ENCODE results near the gene STOML2.

The STOML2 gene

GRCh38 chr9:35107297-35108290, 4.7 kb upstream of the STOML2 start:
- no peak for DNase-seq

GRCh38 chr9:35106343-35106730, 3.4 kb upstream of the STOML2 start:
- DNase-seq: no peak

GRCh38 chr9:35105571-35106342, 2.8 kb upstream of the STOML2 start:
- no peak for DNase-seq

GRCh38 chr9:35105126-35105525, 2.2 kb upstream of the STOML2 start:
- DNase-seq: no peak

- no peak for DNase-seq
Observed at GRCh38 chr9:35104586-35104985, 1.7 kb upstream of the STOML2 start.

- DNase-seq: no peak
Observed at GRCh38 chr9:35103660-35104191, 795 bp upstream of the STOML2 start.

GRCh38 chr9:35102465-35102768, 514 bp downstream of the STOML2 start:
- no peak for DNase-seq

GRCh38 chr9:35097573-35097972, 5.4 kb downstream of the STOML2 start:
- DNase-seq: no peak

GRCh38 chr9:35096035-35096849, 6.7 kb downstream of the STOML2 start, which contains the start of gene PIGO:
Gene PIGO, minus strand, starts transcription at chr9:35096591. Its CDS starts 1,026 bp downstream, at chr9:35095565.
- DNase-seq: peak; percentile 79

GRCh38 chr9:35091536-35091935, 11.4 kb downstream of the STOML2 start:
- no peak for DNase-seq

- no peak for DNase-seq
Observed at GRCh38 chr9:35089434-35089833, 13.5 kb downstream of the STOML2 start.

GRCh38 chr9:35085078-35085477, 17.9 kb downstream of the STOML2 start:
- no peak for DNase-seq

- DNase-seq: peak; percentile 90
Observed at GRCh38 chr9:35079426-35080341, 23.2 kb downstream of the STOML2 start, which contains the start of gene FANCG. Gene FANCG, minus strand, starts transcription at chr9:35079942. Its CDS starts 418 bp downstream, at chr9:35079524.

- no peak for DNase-seq
Observed at GRCh38 chr9:35079041-35079425, 23.9 kb downstream of the STOML2 start.

GRCh38 chr9:35078066-35078465, 24.9 kb downstream of the STOML2 start:
- DNase-seq: no peak

- no peak for DNase-seq
Observed at GRCh38 chr9:35076848-35077247, 26.1 kb downstream of the STOML2 start.

- no peak for DNase-seq
Observed at GRCh38 chr9:35075358-35075757, 27.6 kb downstream of the STOML2 start.

- no peak for DNase-seq
Observed at GRCh38 chr9:35074791-35075190, 28.1 kb downstream of the STOML2 start.

GRCh38 chr9:35074141-35074540, 28.8 kb downstream of the STOML2 start:
- DNase-seq: no peak

GRCh38 chr9:35073279-35073612, 29.7 kb downstream of the STOML2 start:
- DNase-seq: no peak

GRCh38 chr9:35072461-35073278, 30.3 kb downstream of the STOML2 start, which contains the start of gene VCP:
Gene VCP, minus strand, starts transcription at chr9:35072625. Its CDS starts 272 bp downstream, at chr9:35072353.
- peak; percentile 100 for DNase-seq

Measured in fibroblast of upper back skin (primary cell).